OCI-LY3 (cell line): ENCODE results near the gene CLEC2L.

Source experiments
- H2AFZ ChIP-seq: fragments of 200-600, 300-600 bp; shearing (Covaris generic); 2 replicates; pipeline ENCODE4 v1.6.0; 2014; ENCODE audit warnings: antibody characterized with exemption, low read depth, low read length
- H3K27ac ChIP-seq: fragments of 200-600, 300-600 bp; sonication (generic); 2 replicates; pipeline ENCODE4 v1.5.1; 2014; ENCODE audit warnings: mild to moderate bottlenecking, low read length, moderate library complexity, mixed read lengths
- H3K27me3 ChIP-seq: fragments of 200-600, 300-600 bp; sonication (generic); 2 replicates; pipeline ENCODE4 v1.6.1; 2014; ENCODE audit warnings: low read depth, low read length, mixed read lengths
- H3K36me3 ChIP-seq: fragments of 200-600, 300-600 bp; sonication (generic); replicated peaks from 2 replicates; pipeline ENCODE3; 2014; ENCODE audit warnings: low read depth, low read length, mixed read lengths
- H3K4me1 ChIP-seq: fragments of 300-600, 200-600 bp; sonication (generic); 2 replicates; pipeline ENCODE4 v1.6.1; 2014; ENCODE audit warnings: low read length, mixed read lengths
- H3K4me2 ChIP-seq: fragments of 200-600, 300-600 bp; sonication (generic); 2 replicates; pipeline ENCODE4 v1.6.1; 2014; ENCODE audit warnings: low read length, mixed read lengths
- H3K4me3 ChIP-seq: fragments of 300-600, 200-600 bp; sonication (generic); 2 replicates; pipeline ENCODE4 v1.5.1; 2014; ENCODE audit warnings: antibody characterized with exemption, mild to moderate bottlenecking, low read length, moderate library complexity
- H3K79me2 ChIP-seq: fragments of 300-600, 200-600 bp; shearing (Covaris generic); 2 replicates; pipeline ENCODE4 v1.6.1; 2014; ENCODE audit warnings: mild to moderate bottlenecking, low read length, mixed read lengths
- H3K9ac ChIP-seq: fragments of 300-600, 200-600 bp; shearing (Covaris generic); 2 replicates; pipeline ENCODE4 v1.6.0; 2014; ENCODE audit warnings: mild to moderate bottlenecking, low read length, moderate library complexity
- H3K9me3 ChIP-seq: fragments of 200-600, 300-600 bp; shearing (Covaris generic); 2 replicates; pipeline ENCODE4 v1.6.1; 2014; ENCODE audit warnings: low read length, mixed read lengths; ENCODE audit not compliant: insufficient read depth
- H4K20me1 ChIP-seq: fragments of 200-600, 300-600 bp; sonication (generic); 2 replicates; pipeline ENCODE4 v1.6.1; 2016; ENCODE audit warnings: low read length, mixed read lengths; ENCODE audit not compliant: insufficient read depth
- EZH2phosphoT487 ChIP-seq: fragments of 200-600 bp; shearing (Covaris generic); IDR thresholded peaks from 2 replicates; pipeline ENCODE4 v1.6.1; 2018; ENCODE audit warnings: antibody characterized with exemption, mixed run types, low read depth
- TF ChIP-seq, protein P1 (sequence below): fragments of 200-600, 300-600 bp; sonication (generic); IDR thresholded peaks from 2 replicates; pipeline ENCODE4 v1.5.1; 2014; ENCODE audit warnings: antibody characterized with exemption, low read length, low read depth

The CLEC2L gene

DNA sequence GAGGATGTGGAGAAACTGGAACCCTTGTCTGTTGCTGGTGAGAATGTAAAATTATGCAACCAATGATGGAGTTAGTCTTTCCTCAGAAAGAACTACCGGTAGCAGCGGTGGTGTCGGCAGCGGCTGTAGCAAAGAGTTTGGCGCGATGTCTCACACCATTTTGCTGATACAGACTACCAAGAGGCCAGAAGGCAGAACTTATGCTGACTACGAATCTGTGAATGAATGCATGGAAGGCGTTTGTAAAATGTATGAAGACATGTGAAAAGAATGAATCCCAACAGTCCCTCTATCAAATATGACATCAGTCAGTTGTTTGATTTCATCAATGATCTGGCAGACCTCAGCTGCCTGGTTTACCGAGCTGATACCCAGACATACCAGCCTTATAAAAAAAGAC, 10.6 kb downstream of the CLEC2L start:
- H3K36me3 ChIP-seq: no peaks in the 10 kb centered on the region
- peaks cover 16% of the 10 kb centered on the region; the same call in 1 of the 2 replicates for H3K27me3 ChIP-seq
- H3K79me2 ChIP-seq: no peaks in the 10 kb centered on the region
- no peaks in the 10 kb centered on the region for H3K9me3 ChIP-seq
- no peak overlapping the region for H3K4me2 ChIP-seq
- H3K9ac ChIP-seq: no peak overlapping the region
- no peaks in the 10 kb centered on the region for H4K20me1 ChIP-seq
- no peak overlapping the region for H3K4me3 ChIP-seq
- no peak overlapping the region for H3K27ac ChIP-seq
- no peaks in the 10 kb centered on the region for H3K4me1 ChIP-seq
- TF ChIP-seq, protein P1, sequence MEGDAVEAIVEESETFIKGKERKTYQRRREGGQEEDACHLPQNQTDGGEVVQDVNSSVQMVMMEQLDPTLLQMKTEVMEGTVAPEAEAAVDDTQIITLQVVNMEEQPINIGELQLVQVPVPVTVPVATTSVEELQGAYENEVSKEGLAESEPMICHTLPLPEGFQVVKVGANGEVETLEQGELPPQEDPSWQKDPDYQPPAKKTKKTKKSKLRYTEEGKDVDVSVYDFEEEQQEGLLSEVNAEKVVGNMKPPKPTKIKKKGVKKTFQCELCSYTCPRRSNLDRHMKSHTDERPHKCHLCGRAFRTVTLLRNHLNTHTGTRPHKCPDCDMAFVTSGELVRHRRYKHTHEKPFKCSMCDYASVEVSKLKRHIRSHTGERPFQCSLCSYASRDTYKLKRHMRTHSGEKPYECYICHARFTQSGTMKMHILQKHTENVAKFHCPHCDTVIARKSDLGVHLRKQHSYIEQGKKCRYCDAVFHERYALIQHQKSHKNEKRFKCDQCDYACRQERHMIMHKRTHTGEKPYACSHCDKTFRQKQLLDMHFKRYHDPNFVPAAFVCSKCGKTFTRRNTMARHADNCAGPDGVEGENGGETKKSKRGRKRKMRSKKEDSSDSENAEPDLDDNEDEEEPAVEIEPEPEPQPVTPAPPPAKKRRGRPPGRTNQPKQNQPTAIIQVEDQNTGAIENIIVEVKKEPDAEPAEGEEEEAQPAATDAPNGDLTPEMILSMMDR: no peak
- TF ChIP-seq EZH2phosphoT487: no peak
- H2AFZ ChIP-seq: no peak overlapping the region

DNA sequence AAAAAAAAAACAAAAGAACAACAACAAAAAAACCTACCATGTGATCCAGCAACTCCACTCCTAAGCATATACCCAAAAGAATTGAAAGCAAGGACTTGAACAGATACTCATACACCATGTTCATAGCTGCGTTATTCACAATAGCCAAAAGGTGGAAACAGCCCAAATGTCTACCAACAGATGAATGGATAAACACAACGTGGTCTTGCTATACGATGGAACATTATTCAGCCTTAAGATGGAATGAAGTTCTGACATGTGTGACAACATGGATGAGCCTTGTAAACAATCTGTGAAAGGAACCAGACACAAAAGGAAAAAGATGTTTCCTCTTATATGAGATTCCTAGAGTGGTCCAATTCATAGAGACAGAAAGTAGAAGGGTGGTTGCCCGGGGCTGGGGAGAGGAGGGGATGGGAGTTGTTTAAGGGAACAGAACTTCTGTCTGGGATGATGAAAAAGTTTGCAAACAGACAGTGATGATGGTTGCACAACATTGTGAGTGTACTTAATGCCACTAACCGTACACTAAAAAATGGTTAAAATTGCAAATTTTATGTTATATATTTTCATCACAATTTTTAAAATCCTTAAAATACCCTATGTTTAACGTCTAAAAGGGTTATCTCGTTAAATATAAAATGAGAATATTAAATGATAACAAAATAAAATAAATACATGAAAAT, 11.6 kb downstream of the CLEC2L start:
- no peaks in the 10 kb centered on the region for H3K4me1 ChIP-seq
- H3K27me3 ChIP-seq: peaks cover 16% of the 10 kb centered on the region; the same call in 1 of the 2 replicates
- TF ChIP-seq, protein P1: no peak
- no peak for TF ChIP-seq EZH2phosphoT487
- no peak overlapping the region for H3K9ac ChIP-seq
- H3K4me2 ChIP-seq: no peak overlapping the region
- H3K79me2 ChIP-seq: no peaks in the 10 kb centered on the region
- no peak overlapping the region for H3K27ac ChIP-seq
- H4K20me1 ChIP-seq: no peaks in the 10 kb centered on the region
- H3K36me3 ChIP-seq: no peaks in the 10 kb centered on the region
- no peak overlapping the region for H3K4me3 ChIP-seq
- no peak overlapping the region for H2AFZ ChIP-seq
- no peaks in the 10 kb centered on the region for H3K9me3 ChIP-seq

DNA sequence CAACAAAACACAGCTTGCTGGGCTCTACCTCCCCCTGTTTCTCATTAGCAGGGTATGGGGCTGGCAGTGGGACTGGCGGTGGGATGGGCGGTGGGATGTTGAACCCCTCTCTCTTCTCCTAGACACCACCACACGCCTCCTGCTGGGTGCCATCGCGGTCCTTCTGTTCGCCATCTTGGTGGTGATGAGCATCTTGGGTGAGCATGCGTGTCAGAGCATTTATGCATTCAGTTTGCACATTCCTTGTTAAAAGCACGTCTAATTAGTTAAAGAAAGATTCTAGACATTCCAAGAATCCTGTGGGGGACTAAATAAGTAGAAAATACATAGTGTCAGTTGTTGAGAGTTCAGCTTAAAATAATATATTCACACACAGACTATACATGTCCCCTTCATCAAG, 12.7 kb downstream of the CLEC2L start:
- H2AFZ ChIP-seq: no peak overlapping the region
- H3K79me2 ChIP-seq: no peaks in the 10 kb centered on the region
- no peak overlapping the region for H3K4me2 ChIP-seq
- H4K20me1 ChIP-seq: no peaks in the 10 kb centered on the region
- no peaks in the 10 kb centered on the region for H3K4me1 ChIP-seq
- no peak overlapping the region for H3K4me3 ChIP-seq
- peaks cover 13% of the 10 kb centered on the region; the same call in 1 of the 2 replicates for H3K27me3 ChIP-seq
- no peak overlapping the region for H3K9ac ChIP-seq
- H3K9me3 ChIP-seq: no peaks in the 10 kb centered on the region
- H3K27ac ChIP-seq: no peak overlapping the region
- H3K36me3 ChIP-seq: no peaks in the 10 kb centered on the region
- no peak for TF ChIP-seq EZH2phosphoT487
- TF ChIP-seq, protein P1: no peak

DNA sequence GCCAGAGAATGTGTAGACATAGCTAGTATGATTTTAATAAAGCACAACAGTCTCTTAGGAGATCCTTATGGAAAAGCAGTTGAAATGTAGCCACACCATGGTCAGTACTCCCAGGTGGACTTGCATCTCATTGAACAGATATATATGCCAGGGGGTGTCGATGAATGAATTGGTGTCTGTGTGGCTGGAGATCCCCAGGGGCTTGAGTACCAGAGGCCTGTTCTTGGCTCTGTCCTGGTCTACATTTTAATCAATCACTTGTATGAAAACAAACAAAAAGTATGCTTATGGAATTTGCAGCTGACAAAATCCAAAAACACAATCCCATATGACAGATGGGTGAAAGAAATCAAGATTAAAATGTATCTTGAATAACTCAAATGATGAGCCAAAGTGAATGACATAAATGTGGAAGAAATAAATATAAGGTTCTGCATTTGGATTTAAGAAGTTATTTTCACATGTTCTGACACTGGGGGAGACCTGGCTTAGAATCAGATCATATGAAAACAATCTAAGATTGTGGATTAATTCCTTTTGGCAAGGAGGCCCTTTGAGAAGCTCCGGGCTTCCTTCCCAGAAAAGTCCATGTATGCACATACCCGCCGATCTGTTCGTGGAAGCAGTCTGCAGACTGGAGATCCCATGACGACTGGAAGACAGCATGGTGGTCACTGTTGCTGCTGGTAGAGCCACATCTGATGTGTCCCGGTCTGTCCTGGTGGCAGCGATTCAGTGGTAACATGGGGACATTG, 15.6 kb downstream of the CLEC2L start:
- no peak for TF ChIP-seq EZH2phosphoT487
- TF ChIP-seq, protein P1: no peak
- no peak overlapping the region for H2AFZ ChIP-seq

More for the DNA sequence above, 15.6 kb downstream of the CLEC2L start:
- no peaks in the 10 kb centered on the region for H3K36me3 ChIP-seq
- H4K20me1 ChIP-seq: no peaks in the 10 kb centered on the region
- H3K9ac ChIP-seq: no peak overlapping the region
- peaks cover 13% of the 10 kb centered on the region; the same call in 1 of the 2 replicates for H3K27me3 ChIP-seq
- H3K4me1 ChIP-seq: no peaks in the 10 kb centered on the region
- H3K27ac ChIP-seq: no peak overlapping the region
- H3K9me3 ChIP-seq: no peaks in the 10 kb centered on the region
- H3K4me3 ChIP-seq: no peak overlapping the region
- no peaks in the 10 kb centered on the region for H3K79me2 ChIP-seq
- no peak overlapping the region for H3K4me2 ChIP-seq
